ENCODE measurements around the gene KCTD13. TPM values are rescaled to one million over a fixed set of nuclear protein-coding genes. Genes with fewer than 3 reads are reported as not detected.
A peak's percentile ranks its signal among the peaks of the same experiment; 100 is the strongest.
"Not testable (repeated sequence)": the region's sequence is repeated elsewhere in the genome, so short reads cannot be mapped to it uniquely, and the experiment has no call there.

KCTD13 gene
- total RNA-seq, 1 donor from 2014 or later, result 38.2 TPM

- no peak for DNase-seq (ENCODE audit: low read depth)
- Histone ChIP-seq H3K36me3 (ENCODE audit: control insufficient read depth, insufficient read depth, low read length) (no peaks in the 10 kb centered on the region), H3K4me3 (ENCODE audit: low read depth, low read length) (peak within 1 kb of the TSS; percentile 77), H3K27me3 (ENCODE audit: control insufficient read depth, insufficient read depth, low read length) (no peaks in the 10 kb centered on the region)
- peak; percentile 26 for TF ChIP-seq CTCF (IDR thresholded peaks at IDR 0.05; ENCODE audit: insufficient read depth, low read length, poor library complexity, severe bottlenecking)
Observed at GRCh38 chr16:29961479-29962343, 35.7 kb upstream of the KCTD13 start, which contains the start of gene TMEM219. Gene TMEM219, plus strand, starts transcription at chr16:29962079. Its CDS starts 1,065 bp downstream, at chr16:29963144.

- TF ChIP-seq CTCF (IDR thresholded peaks at IDR 0.05; ENCODE audit: insufficient read depth, low read length, poor library complexity, severe bottlenecking), result no peak
- Histone ChIP-seq H3K4me3 (ENCODE audit: low read depth, low read length) (peak overlapping the region; percentile 77), H3K27me3 (ENCODE audit: control insufficient read depth, insufficient read depth, low read length) (no peaks in the 10 kb centered on the region), H3K36me3 (ENCODE audit: control insufficient read depth, insufficient read depth, low read length) (no peaks in the 10 kb centered on the region)
- no peak for DNase-seq (ENCODE audit: low read depth)
Observed at GRCh38 chr16:29961127-29961478, 35.1 kb upstream of the KCTD13 start.

GRCh38 chr16:29959821-29960220 is 33.8 kb upstream of the KCTD13 start:
- not testable (repeated sequence) for H3K36me3 ChIP-seq (ENCODE audit: control insufficient read depth, insufficient read depth, low read length); H3K27me3 ChIP-seq (ENCODE audit: control insufficient read depth, insufficient read depth, low read length); H3K4me3 ChIP-seq (ENCODE audit: low read depth, low read length); DNase-seq (ENCODE audit: low read depth)

GRCh38 chr16:29959293-29959692 is 33.3 kb upstream of the KCTD13 start:
- H3K27me3 ChIP-seq (ENCODE audit: control insufficient read depth, insufficient read depth, low read length), result no peaks in the 10 kb centered on the region
- no peak overlapping the region for H3K4me3 ChIP-seq (ENCODE audit: low read depth, low read length)
- DNase-seq (ENCODE audit: low read depth), result no peak
- no peaks in the 10 kb centered on the region for H3K36me3 ChIP-seq (ENCODE audit: control insufficient read depth, insufficient read depth, low read length)
- TF ChIP-seq CTCF (IDR thresholded peaks at IDR 0.05; ENCODE audit: insufficient read depth, low read length, poor library complexity, severe bottlenecking), result no peak

GRCh38 chr16:29958756-29959155 is 32.7 kb upstream of the KCTD13 start:
- no peaks in the 10 kb centered on the region for H3K27me3 ChIP-seq (ENCODE audit: control insufficient read depth, insufficient read depth, low read length)
- no peak for DNase-seq (ENCODE audit: low read depth)
- TF ChIP-seq CTCF (IDR thresholded peaks at IDR 0.05; ENCODE audit: insufficient read depth, low read length, poor library complexity, severe bottlenecking), result no peak
- H3K36me3 ChIP-seq (ENCODE audit: control insufficient read depth, insufficient read depth, low read length), result no peaks in the 10 kb centered on the region
- no peak overlapping the region for H3K4me3 ChIP-seq (ENCODE audit: low read depth, low read length)

GRCh38 chr16:29951625-29952365 is 25.8 kb upstream of the KCTD13 start:
- TF ChIP-seq CTCF (IDR thresholded peaks at IDR 0.05; ENCODE audit: insufficient read depth, low read length, poor library complexity, severe bottlenecking), result no peak
- Histone ChIP-seq H3K4me3 (ENCODE audit: low read depth, low read length) (no peak overlapping the region), H3K27me3 (ENCODE audit: control insufficient read depth, insufficient read depth, low read length) (no peaks in the 10 kb centered on the region), H3K36me3 (ENCODE audit: control insufficient read depth, insufficient read depth, low read length) (no peaks in the 10 kb centered on the region)
- no peak for DNase-seq (ENCODE audit: low read depth)
